GM12872 (cell line): ENCODE measurements around the gene SMIM14.

ENCODE experiments used
- TF ChIP-seq, protein P1 (sequence below): IDR thresholded peaks from 3 replicates; pipeline ENCODE4 v1.5.1; 2011; ENCODE audit warnings: low read depth, mild to moderate bottlenecking, low read length, moderate library complexity; ENCODE audit not compliant: insufficient read depth

Gene SMIM14

DNA sequence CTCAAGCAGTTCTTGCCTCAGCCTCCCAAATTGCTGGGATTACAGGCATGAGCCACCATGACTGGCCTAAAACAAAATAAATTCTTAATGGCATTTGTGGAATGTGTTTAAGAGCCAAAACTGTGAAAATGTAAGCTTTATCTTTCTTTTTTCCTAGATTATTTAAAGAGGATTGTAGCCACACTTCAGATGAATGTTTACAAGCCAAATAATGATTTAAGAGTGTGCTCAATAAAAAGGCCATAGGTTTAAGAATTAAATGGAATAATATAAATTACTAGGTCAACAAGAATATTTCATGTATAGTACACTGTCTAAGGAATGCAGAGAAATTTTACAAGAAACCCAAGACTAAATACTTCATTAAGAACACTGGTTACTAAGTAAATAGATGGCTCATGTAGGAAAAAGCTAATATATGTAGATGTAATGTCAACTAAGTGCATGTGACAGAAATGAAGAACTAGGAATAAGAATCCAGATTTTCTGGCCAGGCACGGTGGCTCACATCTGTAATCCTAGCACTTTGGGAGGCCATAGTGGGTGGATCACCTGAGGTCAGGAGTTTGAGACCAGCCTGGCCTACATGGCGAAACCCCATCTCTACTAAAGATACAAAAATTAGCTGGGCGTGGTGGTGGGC, 90.1 kb downstream of the SMIM14 start:
- TF ChIP-seq, protein P1, sequence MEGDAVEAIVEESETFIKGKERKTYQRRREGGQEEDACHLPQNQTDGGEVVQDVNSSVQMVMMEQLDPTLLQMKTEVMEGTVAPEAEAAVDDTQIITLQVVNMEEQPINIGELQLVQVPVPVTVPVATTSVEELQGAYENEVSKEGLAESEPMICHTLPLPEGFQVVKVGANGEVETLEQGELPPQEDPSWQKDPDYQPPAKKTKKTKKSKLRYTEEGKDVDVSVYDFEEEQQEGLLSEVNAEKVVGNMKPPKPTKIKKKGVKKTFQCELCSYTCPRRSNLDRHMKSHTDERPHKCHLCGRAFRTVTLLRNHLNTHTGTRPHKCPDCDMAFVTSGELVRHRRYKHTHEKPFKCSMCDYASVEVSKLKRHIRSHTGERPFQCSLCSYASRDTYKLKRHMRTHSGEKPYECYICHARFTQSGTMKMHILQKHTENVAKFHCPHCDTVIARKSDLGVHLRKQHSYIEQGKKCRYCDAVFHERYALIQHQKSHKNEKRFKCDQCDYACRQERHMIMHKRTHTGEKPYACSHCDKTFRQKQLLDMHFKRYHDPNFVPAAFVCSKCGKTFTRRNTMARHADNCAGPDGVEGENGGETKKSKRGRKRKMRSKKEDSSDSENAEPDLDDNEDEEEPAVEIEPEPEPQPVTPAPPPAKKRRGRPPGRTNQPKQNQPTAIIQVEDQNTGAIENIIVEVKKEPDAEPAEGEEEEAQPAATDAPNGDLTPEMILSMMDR, result no peak

DNA sequence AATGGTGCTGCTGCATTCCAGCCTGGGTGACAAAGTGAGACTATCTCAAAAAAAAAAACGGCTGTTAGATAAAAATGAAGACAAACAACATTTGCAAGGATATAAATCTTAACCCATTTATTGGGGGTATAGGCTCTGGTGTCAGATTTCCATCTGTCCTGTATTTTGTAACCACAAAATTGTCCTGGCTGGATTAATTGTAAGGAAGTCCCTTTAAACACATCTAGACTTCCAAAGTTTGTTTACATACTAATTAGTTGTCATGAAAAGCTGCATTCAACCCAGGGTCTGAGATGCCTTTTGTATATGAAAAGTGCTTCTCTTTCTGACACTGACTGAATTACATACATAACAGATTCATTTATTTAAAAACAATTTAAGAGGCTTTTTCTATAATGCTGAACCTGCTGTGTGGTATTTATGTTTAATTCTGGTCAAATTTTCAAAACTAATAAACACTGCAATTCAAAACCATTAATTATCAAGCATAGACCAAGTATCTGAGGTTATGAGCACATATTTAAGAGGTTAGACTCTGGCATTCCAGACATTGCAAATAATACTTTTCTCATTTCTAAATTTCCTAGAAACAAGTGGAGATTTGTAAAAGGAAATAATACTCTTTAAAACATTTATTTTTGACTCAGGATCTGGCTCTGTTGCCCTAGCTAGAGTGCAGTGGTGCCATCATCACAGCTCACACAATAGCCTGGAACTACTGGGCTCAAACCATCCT, 93.9 kb downstream of the SMIM14 start:
- TF ChIP-seq, protein P1, result no peak

DNA sequence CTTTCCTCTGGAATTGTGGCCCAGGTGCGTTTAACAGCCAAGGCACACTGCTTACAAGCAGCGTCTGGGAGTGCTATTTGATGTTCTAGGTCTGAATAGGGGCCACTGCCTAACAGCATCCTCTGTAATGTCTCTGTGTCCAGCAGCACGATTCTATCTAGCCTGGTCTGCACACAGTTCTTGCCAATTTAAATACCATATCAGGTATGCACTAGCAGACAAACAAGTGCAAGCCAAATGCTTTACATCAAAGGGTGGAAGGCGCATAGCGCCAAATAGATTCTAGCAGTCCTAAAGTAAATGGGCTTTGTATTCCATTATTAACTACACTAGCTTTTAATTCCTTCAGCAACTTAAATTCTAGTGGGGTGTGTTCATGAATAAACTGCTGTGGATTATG, 95.6 kb downstream of the SMIM14 start:
- TF ChIP-seq, protein P1, result no peak

DNA sequence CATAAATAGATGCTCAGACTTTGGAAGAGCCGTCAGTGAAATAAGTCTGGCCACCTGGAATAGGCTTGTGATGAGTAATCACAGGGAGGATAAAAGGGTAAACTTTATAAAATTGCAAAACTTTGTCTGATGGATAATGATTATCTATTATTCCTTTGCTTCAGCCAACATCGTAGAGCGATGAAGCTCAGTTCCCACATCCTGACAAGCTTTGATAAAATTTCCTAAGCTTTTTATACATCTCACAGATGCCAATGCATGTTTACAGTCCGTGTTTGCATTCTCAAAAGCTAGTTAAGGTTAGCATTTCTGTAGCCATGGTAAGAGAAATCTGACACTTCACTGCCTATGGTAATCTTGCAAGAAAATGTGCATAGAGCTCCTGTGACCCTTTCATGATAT, 96.1 kb downstream of the SMIM14 start:
- TF ChIP-seq, protein P1, result no peak

DNA sequence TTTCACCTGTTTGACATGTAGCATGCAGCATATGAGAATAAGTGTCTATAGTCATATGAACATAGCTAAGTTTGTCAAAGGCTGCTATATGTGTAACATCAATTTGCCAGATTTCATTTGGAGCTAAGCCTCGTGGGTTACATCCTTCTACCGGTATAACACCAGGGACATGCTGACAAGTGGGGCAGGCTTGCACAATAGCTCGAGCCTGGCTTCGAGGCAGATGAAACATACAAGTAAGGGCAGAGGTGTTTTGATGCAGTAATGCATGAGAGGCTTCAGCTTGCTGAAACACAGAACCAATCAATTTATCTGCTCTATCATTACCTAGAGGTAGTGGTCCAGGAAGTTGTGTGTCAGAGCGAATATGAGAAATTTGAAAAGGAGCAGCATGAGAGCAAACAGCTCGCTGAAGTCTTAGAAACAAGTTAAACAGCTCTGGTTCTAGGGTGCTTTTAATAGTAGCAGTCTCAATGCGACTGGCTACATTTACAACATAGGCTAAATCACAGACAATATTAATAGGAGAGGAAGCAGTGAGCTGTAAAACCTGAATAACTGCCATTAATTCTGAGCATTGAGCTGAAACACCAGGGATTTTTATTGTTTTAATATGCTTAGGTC, 96.6 kb downstream of the SMIM14 start:
- TF ChIP-seq, protein P1, result no peak

DNA sequence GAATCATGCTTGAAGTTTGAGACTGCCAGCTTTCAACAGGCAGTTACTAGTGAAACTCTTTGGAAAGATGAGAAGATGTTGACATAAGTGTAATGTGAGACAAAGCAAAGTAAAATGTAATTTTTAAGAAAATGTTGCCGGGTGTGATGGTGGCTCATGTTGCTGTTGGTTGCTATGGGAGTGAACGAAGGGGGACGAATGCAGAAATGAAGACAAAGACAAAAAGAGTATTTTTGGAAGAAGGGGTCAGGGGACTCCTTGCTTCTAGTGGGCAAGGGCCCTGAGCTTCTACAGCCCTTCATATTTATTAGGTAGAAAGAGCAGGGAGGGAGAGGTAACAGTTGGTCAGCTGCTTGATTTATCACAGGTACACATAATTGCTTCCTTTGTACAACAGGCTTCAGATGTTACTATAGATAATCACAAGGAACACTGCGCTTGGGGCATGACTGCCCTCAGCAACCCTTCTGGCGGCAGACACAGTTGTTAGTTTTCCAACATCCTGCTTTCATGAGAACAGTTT, 99.5 kb downstream of the SMIM14 start:
- TF ChIP-seq, protein P1, result no peak

DNA sequence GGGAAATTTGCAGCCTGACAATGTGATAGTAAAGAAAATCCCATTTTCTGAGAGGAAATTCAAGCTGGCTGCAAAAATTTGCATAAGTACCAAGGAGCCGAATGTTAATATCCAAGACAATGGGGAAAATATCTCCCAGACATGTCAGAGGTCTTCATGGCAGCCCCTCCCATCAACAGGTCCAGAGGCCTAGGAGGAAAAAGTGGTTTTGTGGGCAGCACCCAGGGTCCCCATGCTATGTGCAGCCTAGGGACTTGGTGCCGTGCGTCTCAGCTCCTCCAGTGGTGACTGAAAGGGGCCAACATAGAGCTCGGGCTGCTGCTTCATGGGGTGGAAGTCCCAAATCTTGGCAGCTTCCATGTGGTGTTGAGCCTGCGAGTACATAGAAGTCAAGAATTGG, 105.1 kb downstream of the SMIM14 start:
- TF ChIP-seq, protein P1, result no peak
